Measurements from ENCODE around the gene AMBP. TPM values are rescaled to one million over a fixed set of nuclear protein-coding genes. Genes with fewer than 3 reads are reported as not detected.

Gene AMBP
- total and polyA plus RNA-seq, 2 experiments from 2014 or later: not detected

GRCh38 chr9:114051706-114052105 is 26.4 kb downstream of the AMBP start:
- H3K27me3 ChIP-seq (replicated peaks; ENCODE audit: insufficient read depth): no peaks in the 10 kb centered on the region
- H2AFZ ChIP-seq: no peak overlapping the region
- in situ Hi-C loops (cut with MboI): no loop called here
- no peak overlapping the region for H3K4me3 ChIP-seq
- H4K20me1 ChIP-seq (ENCODE audit: insufficient read depth): no peaks in the 10 kb centered on the region
- no peaks in the 10 kb centered on the region for H3K79me2 ChIP-seq (ENCODE audit: insufficient read depth)
- DNase-seq: no peak
- no peak overlapping the region for H3K9ac ChIP-seq
- H3F3A ChIP-seq (ENCODE audit: insufficient read depth): no peaks in the 10 kb centered on the region
- no peaks in the 10 kb centered on the region for H3K36me3 ChIP-seq (ENCODE audit: low read depth)
- no peak overlapping the region for H3K27ac ChIP-seq
- no peaks in the 10 kb centered on the region for H3K9me2 ChIP-seq (ENCODE audit: insufficient read depth)
- no peak overlapping the region for H3K4me2 ChIP-seq (ENCODE audit: unreplicated experiment)
- WGBS, 2 experiments (ENCODE audit: low coverage in 1 of 2, low lambda C conversion rate in 2 of 2, missing lambda C conversion rate in 2 of 2): 82 to 83% methylated on average over 7 of the region's 7 CpGs
- no peak for TF ChIP-seq EZH2phosphoT487 (IDR thresholded peaks at IDR 0.05; ENCODE audit: insufficient read depth, low read depth)
- TF ChIP-seq EZH2 (IDR thresholded peaks at IDR 0.05; ENCODE audit: insufficient read depth, poor library complexity, severe bottlenecking): no peak
- H3K4me1 ChIP-seq (ENCODE audit: insufficient read depth): no peaks in the 10 kb centered on the region
- no peaks in the 10 kb centered on the region for H3K9me3 ChIP-seq (ENCODE audit: low read depth)

DNA sequence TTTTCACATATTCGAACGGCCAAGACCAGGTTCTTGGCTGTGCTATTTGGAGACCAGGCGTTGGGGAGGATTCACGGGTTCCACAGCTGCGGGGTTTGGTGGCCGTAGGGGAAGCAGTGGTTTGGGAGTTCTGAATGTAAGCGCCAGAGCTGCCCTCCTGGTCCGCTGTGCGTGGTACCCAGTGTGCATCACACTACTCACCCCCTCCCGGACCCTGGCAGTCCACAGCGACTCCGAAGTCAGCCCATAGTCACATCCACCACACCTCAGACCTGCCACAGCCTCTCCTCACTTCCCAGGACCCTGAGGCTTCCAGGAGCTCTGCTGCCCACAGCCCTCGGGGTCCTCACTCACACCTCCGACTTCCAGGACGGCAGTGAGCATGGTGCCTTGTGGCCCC is 26.8 kb downstream of the AMBP start:
- H3K27ac ChIP-seq: no peak overlapping the region
- no peaks in the 10 kb centered on the region for H3K4me1 ChIP-seq (ENCODE audit: insufficient read depth)
- H3K9me3 ChIP-seq (ENCODE audit: low read depth): no peaks in the 10 kb centered on the region
- no peaks in the 10 kb centered on the region for H3K9me2 ChIP-seq (ENCODE audit: insufficient read depth)
- no peak overlapping the region for H2AFZ ChIP-seq
- TF ChIP-seq EZH2phosphoT487 (IDR thresholded peaks at IDR 0.05; ENCODE audit: insufficient read depth, low read depth) (no peak), EZH2 (IDR thresholded peaks at IDR 0.05; ENCODE audit: insufficient read depth, poor library complexity, severe bottlenecking) (no peak)
- H3F3A ChIP-seq (ENCODE audit: insufficient read depth): no peaks in the 10 kb centered on the region
- in situ Hi-C loops (cut with MboI): no loop called here
- no peaks in the 10 kb centered on the region for H4K20me1 ChIP-seq (ENCODE audit: insufficient read depth)
- H3K79me2 ChIP-seq (ENCODE audit: insufficient read depth): no peaks in the 10 kb centered on the region
- H3K4me2 ChIP-seq (ENCODE audit: unreplicated experiment): no peak overlapping the region
- 94 to 97% methylated on average over 15 of the region's 15 CpGs for WGBS, 2 experiments (ENCODE audit: low coverage in 1 of 2, low lambda C conversion rate in 2 of 2, missing lambda C conversion rate in 2 of 2)
- no peak overlapping the region for H3K9ac ChIP-seq
- no peak for DNase-seq
- H3K4me3 ChIP-seq: no peak overlapping the region
- H3K27me3 ChIP-seq (replicated peaks; ENCODE audit: insufficient read depth): no peaks in the 10 kb centered on the region
- no peaks in the 10 kb centered on the region for H3K36me3 ChIP-seq (ENCODE audit: low read depth)

DNA sequence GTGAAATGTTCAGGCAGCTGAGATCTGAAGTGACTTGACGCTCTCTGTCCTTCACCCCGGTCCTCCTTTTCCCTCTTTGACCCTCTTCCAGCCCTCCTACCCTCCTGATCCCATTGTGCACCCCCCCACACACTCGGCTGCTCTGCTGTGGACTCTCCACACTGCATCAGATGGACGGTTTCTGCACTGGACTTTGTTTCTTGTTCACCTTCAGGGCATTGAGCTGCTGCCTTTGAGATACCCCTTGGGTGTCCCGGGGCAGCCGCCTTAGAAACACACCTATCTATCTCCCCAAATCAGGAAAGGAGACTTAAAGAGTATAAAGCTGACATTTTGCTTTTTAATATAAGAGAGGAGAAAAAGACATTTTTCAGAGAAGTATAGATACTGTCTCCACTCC is 27.5 kb downstream of the AMBP start:
- Histone ChIP-seq H3K27me3 (replicated peaks; ENCODE audit: insufficient read depth) (no peaks in the 10 kb centered on the region), H3K4me2 (ENCODE audit: unreplicated experiment) (no peak overlapping the region), H3K36me3 (ENCODE audit: low read depth) (no peaks in the 10 kb centered on the region), H4K20me1 (ENCODE audit: insufficient read depth) (no peaks in the 10 kb centered on the region), H3K4me3 (no peak overlapping the region), H3K4me1 (ENCODE audit: insufficient read depth) (no peaks in the 10 kb centered on the region), H2AFZ (no peak overlapping the region), H3K9me2 (ENCODE audit: insufficient read depth) (no peaks in the 10 kb centered on the region), H3K9me3 (ENCODE audit: low read depth) (no peaks in the 10 kb centered on the region), H3K79me2 (ENCODE audit: insufficient read depth) (no peaks in the 10 kb centered on the region), H3F3A (ENCODE audit: insufficient read depth) (no peaks in the 10 kb centered on the region), H3K9ac (no peak overlapping the region), H3K27ac (no peak overlapping the region)
- in situ Hi-C loops (cut with MboI): no loop called here
- 96 to 99% methylated on average over 6 of the region's 6 CpGs for WGBS, 2 experiments (ENCODE audit: low coverage in 1 of 2, low lambda C conversion rate in 2 of 2, missing lambda C conversion rate in 2 of 2)
- TF ChIP-seq EZH2 (IDR thresholded peaks at IDR 0.05; ENCODE audit: insufficient read depth, poor library complexity, severe bottlenecking) (no peak), EZH2phosphoT487 (IDR thresholded peaks at IDR 0.05; ENCODE audit: insufficient read depth, low read depth) (no peak)
- DNase-seq: no peak

GRCh38 chr9:114050226-114050568 is 27.9 kb downstream of the AMBP start:
- H3K9me3 ChIP-seq (ENCODE audit: low read depth): no peaks in the 10 kb centered on the region
- H3K27ac ChIP-seq: no peak overlapping the region
- H3K9me2 ChIP-seq (ENCODE audit: insufficient read depth): no peaks in the 10 kb centered on the region
- WGBS, 2 experiments (ENCODE audit: low coverage in 1 of 2, low lambda C conversion rate in 2 of 2, missing lambda C conversion rate in 2 of 2): 92 to 93% methylated on average over 11 of the region's 11 CpGs
- TF ChIP-seq EZH2 (IDR thresholded peaks at IDR 0.05; ENCODE audit: insufficient read depth, poor library complexity, severe bottlenecking) (no peak), EZH2phosphoT487 (IDR thresholded peaks at IDR 0.05; ENCODE audit: insufficient read depth, low read depth) (no peak)
- H3K36me3 ChIP-seq (ENCODE audit: low read depth): no peaks in the 10 kb centered on the region
- no peaks in the 10 kb centered on the region for H4K20me1 ChIP-seq (ENCODE audit: insufficient read depth)
- no peak overlapping the region for H3K4me2 ChIP-seq (ENCODE audit: unreplicated experiment)
- no peaks in the 10 kb centered on the region for H3K27me3 ChIP-seq (replicated peaks; ENCODE audit: insufficient read depth)
- H3K4me1 ChIP-seq (ENCODE audit: insufficient read depth): no peaks in the 10 kb centered on the region
- H2AFZ ChIP-seq: no peak overlapping the region
- no peak for DNase-seq
- in situ Hi-C loops (cut with MboI): no loop called here
- H3K4me3 ChIP-seq: no peak overlapping the region
- no peaks in the 10 kb centered on the region for H3F3A ChIP-seq (ENCODE audit: insufficient read depth)
- no peak overlapping the region for H3K9ac ChIP-seq
- H3K79me2 ChIP-seq (ENCODE audit: insufficient read depth): no peaks in the 10 kb centered on the region
